H9 (cell line): Measurements from ENCODE around the gene NHSL1. TPM values are rescaled to one million over a fixed set of nuclear protein-coding genes. Genes with fewer than 3 reads are reported as not detected.

Experiments used
- DNase-seq: peaks from one replicate; pipeline ENCODE4 v3.0.0-alpha.2; 2017
- H2AFZ ChIP-seq: one replicate; pipeline ENCODE4 v1.6.1; 2013; ENCODE audit warnings: mild to moderate bottlenecking, low read length, control low read depth, moderate library complexity
- H2AK5ac ChIP-seq: 2 replicates; pipeline ENCODE4 v1.6.1; 2013; ENCODE audit warnings: low read length, control low read depth, mixed read lengths; ENCODE audit not compliant: insufficient read length
- H2BK120ac ChIP-seq: one replicate; pipeline ENCODE4 v1.6.1; 2013; ENCODE audit warnings: low read depth, mild to moderate bottlenecking, low read length, control low read depth, inconsistent platforms; ENCODE audit not compliant: poor library complexity, severe bottlenecking
- H2BK12ac ChIP-seq: 2 replicates; pipeline ENCODE4 v1.6.1; 2013; ENCODE audit warnings: low read length, control low read depth, mixed read lengths, low read depth; ENCODE audit not compliant: insufficient read length
- H2BK15ac ChIP-seq: 2 replicates; pipeline ENCODE4 v1.6.1; 2013; ENCODE audit warnings: low read depth, low read length, control low read depth
- H2BK20ac ChIP-seq: one replicate; pipeline ENCODE4 v1.6.1; 2013; ENCODE audit warnings: low read depth, mild to moderate bottlenecking, low read length, control low read depth, inconsistent platforms; ENCODE audit not compliant: poor library complexity, severe bottlenecking
- H2BK5ac ChIP-seq: 2 replicates; pipeline ENCODE4 v1.6.1; 2013; ENCODE audit warnings: low read length, control low read depth, mixed read lengths; ENCODE audit not compliant: insufficient read length
- H3K14ac ChIP-seq: 2 replicates; pipeline ENCODE4 v1.6.1; 2013; ENCODE audit warnings: low read length, control low read depth; ENCODE audit not compliant: insufficient read depth
- H3K18ac ChIP-seq: 2 replicates; pipeline ENCODE4 v1.6.1; 2013; ENCODE audit warnings: low read depth, mild to moderate bottlenecking, mixed read lengths, low read length, control low read depth; ENCODE audit not compliant: insufficient read length
- H3K23ac ChIP-seq: 2 replicates; pipeline ENCODE4 v1.6.1; 2013; ENCODE audit warnings: low read length, control low read depth, mixed read lengths, low read depth; ENCODE audit not compliant: insufficient read length
- H3K23me2 ChIP-seq: 2 replicates; pipeline ENCODE4 v1.6.1; 2013; ENCODE audit warnings: low read depth, mild to moderate bottlenecking, mixed read lengths, low read length, control low read depth; ENCODE audit not compliant: insufficient read length, poor library complexity, severe bottlenecking
- H3K27ac ChIP-seq: 2 replicates; pipeline ENCODE4 v1.5.1; 2013; ENCODE audit warnings: low read length, control low read depth, mixed read lengths, low read depth; ENCODE audit not compliant: insufficient read length
- H3K27me3 ChIP-seq: 2 replicates; pipeline ENCODE4 v1.6.1; 2013; ENCODE audit warnings: low read length, control low read depth, inconsistent platforms; ENCODE audit not compliant: insufficient read depth
- H3K4ac ChIP-seq: 2 replicates; pipeline ENCODE4 v1.6.1; 2013; ENCODE audit warnings: low read depth, mild to moderate bottlenecking, control low read depth, inconsistent platforms, low read length, moderate library complexity
- H3K4me1 ChIP-seq: 2 replicates; pipeline ENCODE4 v1.6.1; 2013; ENCODE audit warnings: low read length, control low read depth, inconsistent platforms; ENCODE audit not compliant: insufficient read depth
- H3K4me2 ChIP-seq: 2 replicates; pipeline ENCODE4 v1.6.1; 2013; ENCODE audit warnings: low read length, control low read depth, mixed read lengths; ENCODE audit not compliant: insufficient read length, insufficient read depth
- H3K56ac ChIP-seq: 2 replicates; pipeline ENCODE4 v1.6.1; 2013; ENCODE audit warnings: low read depth, mild to moderate bottlenecking, mixed read lengths, low read length, control low read depth; ENCODE audit not compliant: insufficient read length
- H3K79me1 ChIP-seq: 2 replicates; pipeline ENCODE4 v1.6.1; 2013; ENCODE audit warnings: low read depth, mild to moderate bottlenecking, moderate library complexity, low read length, control low read depth, inconsistent platforms; ENCODE audit not compliant: insufficient read depth, poor library complexity, severe bottlenecking
- H3K79me2 ChIP-seq: 2 replicates; pipeline ENCODE4 v1.6.1; 2013; ENCODE audit warnings: low read length, control low read depth, inconsistent platforms; ENCODE audit not compliant: insufficient read depth
- H3K9ac ChIP-seq: 2 replicates; pipeline ENCODE4 v1.6.1; 2013; ENCODE audit warnings: low read length, control low read depth, mixed read lengths; ENCODE audit not compliant: insufficient read length; ENCODE audit errors: extremely low read depth
- H3K9me3 ChIP-seq: one replicate; pipeline ENCODE4 v1.6.1; 2013; ENCODE audit warnings: low read depth, low read length, inconsistent platforms; ENCODE audit not compliant: control insufficient read depth
- H3T11ph ChIP-seq: one replicate; pipeline ENCODE4 v1.6.1; 2013; ENCODE audit warnings: mild to moderate bottlenecking, low read length, control low read depth, inconsistent platforms
- H4K20me1 ChIP-seq: one replicate; pipeline ENCODE4 v1.6.1; 2013; ENCODE audit not compliant: control insufficient read depth, insufficient read length, insufficient read depth
- H4K5ac ChIP-seq: 2 replicates; pipeline ENCODE4 v1.6.1; 2013; ENCODE audit warnings: low read depth, mild to moderate bottlenecking, mixed read lengths, low read length, control low read depth; ENCODE audit not compliant: insufficient read length
- H4K8ac ChIP-seq: replicated peaks from 2 replicates; pipeline ENCODE4 v1.6.1; 2013; ENCODE audit warnings: low read length, control low read depth, mixed read lengths, low read depth; ENCODE audit not compliant: insufficient read length
- H4K91ac ChIP-seq: 2 replicates; pipeline ENCODE4 v1.6.1; 2013; ENCODE audit warnings: low read depth, mild to moderate bottlenecking, moderate library complexity, mixed read lengths, low read length, control low read depth; ENCODE audit not compliant: insufficient read length
- H3K27ac Mint-ChIP-seq, 3 experiments: 2 replicates in 2 of 3; 3 replicates in 1 of 3; pipeline ENCODE4 v1.8.0; 2020 to 2021; ENCODE audit warnings: mixed read lengths in 3 of 3, mild to moderate bottlenecking in 1 of 3, moderate library complexity in 1 of 3
- H3K27me3 Mint-ChIP-seq: 2 replicates; pipeline ENCODE4 v1.8.0; 2021; ENCODE audit warnings: low read depth, mild to moderate bottlenecking, moderate library complexity, mixed read lengths
- H3K36me3 Mint-ChIP-seq, 3 experiments: 2 replicates in 2 of 3; 3 replicates in 1 of 3; pipeline ENCODE4 v1.8.0; 2020 to 2021; ENCODE audit warnings: low read depth in 3 of 3, mixed read lengths in 3 of 3; ENCODE audit not compliant: insufficient read depth in 1 of 3
- H3K4me1 Mint-ChIP-seq, 2 experiments: 2 replicates each; pipeline ENCODE4 v1.8.0; 2020; ENCODE audit warnings: mixed read lengths in 2 of 2
- H3K4me3 Mint-ChIP-seq, 2 experiments: 2 replicates in 1 of 2; 3 replicates in 1 of 2; pipeline ENCODE4 v1.8.0; 2020 to 2021; ENCODE audit warnings: mild to moderate bottlenecking in 2 of 2, mixed read lengths in 2 of 2, moderate library complexity in 1 of 2
- H3K9me3 Mint-ChIP-seq, 2 experiments: 2 replicates in 1 of 2; 3 replicates in 1 of 2; pipeline ENCODE4 v1.8.0; 2020; ENCODE audit warnings: mild to moderate bottlenecking in 2 of 2, mixed read lengths in 2 of 2, moderate library complexity in 1 of 2
- WGBS: extraction: QIAGEN DNeasy Blood & Tissue Kit; methylation state at CpG from one replicate; pipeline ENCODE4 v1.1.7; 2013; ENCODE audit warnings: missing lambda C conversion rate, low lambda C conversion rate, mixed read lengths; ENCODE audit not compliant: insufficient read length; ENCODE audit errors: extremely low coverage; 5-methylcytosine and 5-hydroxymethylcytosine counted together
- total RNA-seq: library from RNA; stranded (reverse); gene quantifications from 2 replicates; pipeline ENCODE4 v1.2.1, GENCODE V29; 2021
- TF ChIP-seq, protein P1 (sequence below): fragments of 200-600 bp; sonication (generic); conservative IDR thresholded peaks from 3 replicates; pipeline ENCODE4 v1.8.0; 2021; ENCODE audit warnings: antibody characterized with exemption, mild to moderate bottlenecking

The NHSL1 gene
- total RNA-seq, 1 experiment from 2014 or later, result 28.7 TPM

DNA sequence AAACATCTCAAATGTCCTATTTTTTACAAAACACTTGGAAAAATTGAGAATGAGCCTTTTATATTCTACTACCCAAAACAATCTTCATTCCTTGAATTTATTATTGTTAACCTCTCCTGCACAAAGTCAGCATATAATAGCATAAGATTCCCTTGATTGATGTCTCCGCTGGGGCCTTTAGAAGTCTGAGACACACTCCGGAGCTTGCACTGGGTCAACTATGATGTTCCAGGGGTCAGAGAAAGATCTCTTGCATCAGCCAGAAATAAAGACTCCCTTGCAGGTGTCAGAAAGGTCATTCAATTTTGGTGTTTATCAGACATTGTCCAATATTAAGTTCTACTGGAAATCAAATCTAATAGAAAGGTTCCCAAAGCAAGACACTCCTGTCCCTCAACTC, 29.7 kb upstream of the NHSL1 start:
- Histone ChIP-seq H3K79me2 (no peaks in the 10 kb centered on the region), H3K23me2 (no peaks in the 10 kb centered on the region), H3K18ac (no peak overlapping the region), H3K4ac (no peak overlapping the region), H3K4me1 (no peaks in the 10 kb centered on the region), H4K8ac (no peak overlapping the region), H2BK20ac (no peak overlapping the region), H2BK15ac (no peak overlapping the region), H2BK5ac (no peak overlapping the region), H2BK120ac (no peak overlapping the region), H3K27ac (no peak overlapping the region), H3K14ac (no peak overlapping the region), H3K9ac (no peak overlapping the region), H3K4me2 (no peak overlapping the region), H4K5ac (no peak overlapping the region), H3K56ac (no peak overlapping the region), H4K20me1 (no peaks in the 10 kb centered on the region), H2AFZ (no peak overlapping the region), H2BK12ac (no peak overlapping the region), H2AK5ac (no peak overlapping the region), H3K27me3 (no peaks in the 10 kb centered on the region), H3K23ac (no peak overlapping the region), H3K79me1 (no peaks in the 10 kb centered on the region), H3K9me3 (no peaks in the 10 kb centered on the region), H3T11ph (no peak overlapping the region), H4K91ac (no peak overlapping the region)
- peaks cover 46 to 51% of the 10 kb centered on the region in 2 experiments for H3K4me1 Mint-ChIP-seq
- no peaks in the 10 kb centered on the region; a peak in 1 of 5 replicates for H3K9me3 Mint-ChIP-seq
- H3K36me3 Mint-ChIP-seq, result peaks cover 0 to 7% (median 6%) of the 10 kb centered on the region in 3 experiments; a peak in 3 of 7 replicates
- H3K27me3 Mint-ChIP-seq, result no peaks in the 10 kb centered on the region
- H3K4me3 Mint-ChIP-seq, result no peak overlapping the region
- no peak for DNase-seq
- H3K27ac Mint-ChIP-seq, result peak overlapping the region in 1 of 3 experiments; percentile 55; a peak in 1 of 7 replicates
- TF ChIP-seq, protein P1, sequence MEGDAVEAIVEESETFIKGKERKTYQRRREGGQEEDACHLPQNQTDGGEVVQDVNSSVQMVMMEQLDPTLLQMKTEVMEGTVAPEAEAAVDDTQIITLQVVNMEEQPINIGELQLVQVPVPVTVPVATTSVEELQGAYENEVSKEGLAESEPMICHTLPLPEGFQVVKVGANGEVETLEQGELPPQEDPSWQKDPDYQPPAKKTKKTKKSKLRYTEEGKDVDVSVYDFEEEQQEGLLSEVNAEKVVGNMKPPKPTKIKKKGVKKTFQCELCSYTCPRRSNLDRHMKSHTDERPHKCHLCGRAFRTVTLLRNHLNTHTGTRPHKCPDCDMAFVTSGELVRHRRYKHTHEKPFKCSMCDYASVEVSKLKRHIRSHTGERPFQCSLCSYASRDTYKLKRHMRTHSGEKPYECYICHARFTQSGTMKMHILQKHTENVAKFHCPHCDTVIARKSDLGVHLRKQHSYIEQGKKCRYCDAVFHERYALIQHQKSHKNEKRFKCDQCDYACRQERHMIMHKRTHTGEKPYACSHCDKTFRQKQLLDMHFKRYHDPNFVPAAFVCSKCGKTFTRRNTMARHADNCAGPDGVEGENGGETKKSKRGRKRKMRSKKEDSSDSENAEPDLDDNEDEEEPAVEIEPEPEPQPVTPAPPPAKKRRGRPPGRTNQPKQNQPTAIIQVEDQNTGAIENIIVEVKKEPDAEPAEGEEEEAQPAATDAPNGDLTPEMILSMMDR, result no peak
- no CpG with 5 or more reads among the region's 2 CpGs for WGBS
